ENCODE results near the gene ZAP70. TPM values are rescaled to one million over a fixed set of nuclear protein-coding genes. Genes with fewer than 3 reads are reported as not detected.

ZAP70 gene
- total and polyA plus RNA-seq, 4 donors, result 0.40 to 2.1 (median 1.9) TPM

GRCh38 chr2:97715951-97716694 lies 2.7 kb downstream of the ZAP70 start:
- no peak overlapping the region for H3K27ac ChIP-seq (ENCODE audit: low read depth, low read length)
- peaks cover 13% of the 10 kb centered on the region for H3K4me1 ChIP-seq (ENCODE audit: control insufficient read depth, insufficient read depth, low read length)
- no peaks in the 10 kb centered on the region for H3K9me3 ChIP-seq (ENCODE audit: control insufficient read depth, insufficient read depth, low read length)
- H3K4me3 ChIP-seq (ENCODE audit: low read depth, low read length), result no peak overlapping the region
- H3K27me3 ChIP-seq (ENCODE audit: control insufficient read depth, insufficient read depth, low read length), result no peaks in the 10 kb centered on the region
- no peak for DNase-seq (ENCODE audit: low read depth in 4 of 6, low spot score in 6 of 6)
- WGBS (ENCODE audit: insufficient coverage), result 78% methylated on average over 6 of the region's 9 CpGs
- no peaks in the 10 kb centered on the region for H3K36me3 ChIP-seq (ENCODE audit: control insufficient read depth, insufficient read depth, low read length)

DNA sequence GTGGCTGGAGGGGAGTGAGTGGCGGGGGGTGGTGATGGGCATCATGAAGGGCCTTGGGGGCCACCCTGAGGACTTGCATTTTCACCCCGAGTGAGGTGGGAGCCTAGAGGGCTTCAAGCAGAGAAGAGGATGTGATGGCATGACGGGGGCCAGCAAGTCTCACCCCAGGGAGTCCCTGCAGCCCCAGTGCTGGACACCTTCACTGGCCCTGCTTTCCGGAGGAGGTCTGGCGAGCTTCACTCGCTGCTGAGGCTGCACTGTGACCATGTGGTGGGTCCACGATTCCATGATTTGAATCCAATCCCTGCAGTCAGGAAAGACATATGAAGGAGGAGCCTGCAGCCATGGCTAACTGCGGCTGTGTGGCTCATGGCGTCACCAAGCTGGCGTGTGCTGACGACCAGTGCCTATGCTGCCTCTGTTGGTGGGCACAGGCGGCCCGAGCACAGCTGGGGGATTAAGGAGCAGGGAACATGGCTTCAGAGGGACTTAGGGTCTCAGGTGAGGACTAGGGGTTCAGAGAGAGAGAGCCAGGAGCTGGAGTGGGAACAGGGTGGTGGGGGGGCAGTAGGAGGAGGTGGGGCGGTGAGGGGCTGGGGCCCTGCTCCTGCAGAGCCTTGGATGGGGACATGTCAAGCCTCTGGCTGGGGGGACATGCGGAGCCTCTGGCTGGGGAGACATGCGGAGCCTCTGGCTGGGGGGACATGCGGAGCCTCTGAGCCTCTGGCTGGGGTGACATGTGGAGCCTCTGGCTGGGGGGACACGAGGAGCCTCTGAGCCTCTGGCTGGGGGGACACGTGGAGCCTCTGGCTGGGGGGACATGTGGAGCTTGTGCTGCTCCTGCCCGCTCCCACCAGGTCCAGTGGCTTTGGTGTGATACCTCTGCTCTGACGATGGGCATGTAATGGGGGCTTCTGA lies 3.6 kb downstream of the ZAP70 start:
- Histone ChIP-seq H3K36me3 (ENCODE audit: control insufficient read depth, insufficient read depth, low read length) (no peaks in the 10 kb centered on the region), H3K4me3 (ENCODE audit: low read depth, low read length) (no peak overlapping the region), H3K27me3 (ENCODE audit: control insufficient read depth, insufficient read depth, low read length) (no peaks in the 10 kb centered on the region), H3K9me3 (ENCODE audit: control insufficient read depth, insufficient read depth, low read length) (no peaks in the 10 kb centered on the region), H3K4me1 (ENCODE audit: control insufficient read depth, insufficient read depth, low read length) (peaks cover 13% of the 10 kb centered on the region), H3K27ac (ENCODE audit: low read depth, low read length) (no peak overlapping the region)
- no peak for DNase-seq (ENCODE audit: low read depth in 4 of 6, low spot score in 6 of 6)
- 87% methylated on average over 21 of the region's 21 CpGs for WGBS (ENCODE audit: insufficient coverage)

GRCh38 chr2:97717613-97717995 lies 4.2 kb downstream of the ZAP70 start:
- no peak overlapping the region for H3K27ac ChIP-seq (ENCODE audit: low read depth, low read length)
- no peaks in the 10 kb centered on the region for H3K27me3 ChIP-seq (ENCODE audit: control insufficient read depth, insufficient read depth, low read length)
- DNase-seq (ENCODE audit: low read depth in 4 of 6, low spot score in 6 of 6), result no peak
- 69% methylated on average over 3 of the region's 3 CpGs for WGBS (ENCODE audit: insufficient coverage)
- no peaks in the 10 kb centered on the region for H3K36me3 ChIP-seq (ENCODE audit: control insufficient read depth, insufficient read depth, low read length)
- no peaks in the 10 kb centered on the region for H3K9me3 ChIP-seq (ENCODE audit: control insufficient read depth, insufficient read depth, low read length)
- peaks cover 11% of the 10 kb centered on the region for H3K4me1 ChIP-seq (ENCODE audit: control insufficient read depth, insufficient read depth, low read length)
- no peak overlapping the region for H3K4me3 ChIP-seq (ENCODE audit: low read depth, low read length)

DNA sequence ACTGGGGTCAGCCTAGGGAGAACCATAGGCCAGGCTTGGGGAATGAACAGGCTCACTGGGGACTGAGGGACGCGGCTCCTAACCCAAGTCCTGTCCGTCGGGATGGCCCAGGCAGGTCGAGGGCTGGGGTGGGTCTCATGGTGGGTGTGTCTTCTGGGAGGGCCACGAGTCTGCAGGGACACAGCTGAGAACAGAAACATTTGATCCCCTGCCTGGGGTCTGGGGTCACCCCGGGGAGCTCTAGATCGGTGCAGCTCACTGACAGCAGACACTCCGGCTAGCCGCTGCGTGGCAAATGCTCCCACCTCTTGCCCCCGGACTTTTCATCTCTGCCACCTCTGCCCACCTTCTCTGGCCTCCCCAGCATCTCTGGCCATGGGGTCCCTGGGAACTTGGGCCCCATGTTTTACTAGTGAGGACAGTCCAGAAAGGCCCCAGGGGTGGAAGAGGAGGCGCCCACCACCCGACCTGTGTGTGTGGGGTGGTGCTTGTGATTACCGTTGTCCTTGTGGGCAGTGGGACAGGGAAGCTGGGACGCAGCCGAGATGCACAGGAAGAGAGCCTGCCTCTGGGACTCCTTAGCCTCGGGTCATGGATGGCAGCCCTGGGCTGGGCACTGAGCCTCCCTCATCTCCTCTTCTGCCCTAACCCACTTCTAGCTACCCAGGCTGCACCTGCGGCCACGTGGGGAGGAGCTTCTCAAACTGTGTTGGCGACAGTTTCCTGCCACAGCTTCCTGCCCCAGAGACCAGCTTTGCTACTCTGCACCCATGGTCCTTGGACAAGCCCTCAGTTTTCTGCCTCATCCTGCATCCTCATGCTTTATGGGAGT lies 4.9 kb downstream of the ZAP70 start:
- H3K4me1 ChIP-seq (ENCODE audit: control insufficient read depth, insufficient read depth, low read length), result peaks cover 4% of the 10 kb centered on the region
- DNase-seq (ENCODE audit: low read depth in 4 of 6, low spot score in 6 of 6), result no peak
- H3K36me3 ChIP-seq (ENCODE audit: control insufficient read depth, insufficient read depth, low read length), result no peaks in the 10 kb centered on the region
- peaks cover 1% of the 10 kb centered on the region for H3K27me3 ChIP-seq (ENCODE audit: control insufficient read depth, insufficient read depth, low read length)
- no peaks in the 10 kb centered on the region for H3K9me3 ChIP-seq (ENCODE audit: control insufficient read depth, insufficient read depth, low read length)
- no peak overlapping the region for H3K27ac ChIP-seq (ENCODE audit: low read depth, low read length)
- WGBS (ENCODE audit: insufficient coverage), result 83% methylated on average over 21 of the region's 21 CpGs
- no peak overlapping the region for H3K4me3 ChIP-seq (ENCODE audit: low read depth, low read length)

DNA sequence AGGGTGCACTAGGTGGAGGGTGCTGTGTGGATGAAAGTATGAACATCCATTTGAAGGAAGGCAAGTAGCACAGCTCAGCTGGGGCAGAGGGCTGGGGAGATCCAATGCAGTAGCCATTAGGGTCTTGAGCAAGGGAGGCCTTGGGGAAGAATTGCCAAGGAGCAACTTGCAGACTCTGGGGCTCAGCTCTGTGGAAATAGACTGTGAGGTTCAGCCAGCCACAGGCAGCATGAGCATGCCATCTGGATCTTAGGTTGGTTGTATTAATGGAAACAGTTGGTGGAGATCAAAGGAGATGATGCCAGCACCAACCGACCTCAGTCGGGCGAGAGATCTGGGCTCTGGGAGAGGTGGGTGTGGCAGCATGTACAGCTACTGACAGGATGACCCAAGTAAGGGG lies 5.6 kb downstream of the ZAP70 start:
- H3K9me3 ChIP-seq (ENCODE audit: control insufficient read depth, insufficient read depth, low read length), result no peaks in the 10 kb centered on the region
- no peak for DNase-seq (ENCODE audit: low read depth in 4 of 6, low spot score in 6 of 6)

DNA sequence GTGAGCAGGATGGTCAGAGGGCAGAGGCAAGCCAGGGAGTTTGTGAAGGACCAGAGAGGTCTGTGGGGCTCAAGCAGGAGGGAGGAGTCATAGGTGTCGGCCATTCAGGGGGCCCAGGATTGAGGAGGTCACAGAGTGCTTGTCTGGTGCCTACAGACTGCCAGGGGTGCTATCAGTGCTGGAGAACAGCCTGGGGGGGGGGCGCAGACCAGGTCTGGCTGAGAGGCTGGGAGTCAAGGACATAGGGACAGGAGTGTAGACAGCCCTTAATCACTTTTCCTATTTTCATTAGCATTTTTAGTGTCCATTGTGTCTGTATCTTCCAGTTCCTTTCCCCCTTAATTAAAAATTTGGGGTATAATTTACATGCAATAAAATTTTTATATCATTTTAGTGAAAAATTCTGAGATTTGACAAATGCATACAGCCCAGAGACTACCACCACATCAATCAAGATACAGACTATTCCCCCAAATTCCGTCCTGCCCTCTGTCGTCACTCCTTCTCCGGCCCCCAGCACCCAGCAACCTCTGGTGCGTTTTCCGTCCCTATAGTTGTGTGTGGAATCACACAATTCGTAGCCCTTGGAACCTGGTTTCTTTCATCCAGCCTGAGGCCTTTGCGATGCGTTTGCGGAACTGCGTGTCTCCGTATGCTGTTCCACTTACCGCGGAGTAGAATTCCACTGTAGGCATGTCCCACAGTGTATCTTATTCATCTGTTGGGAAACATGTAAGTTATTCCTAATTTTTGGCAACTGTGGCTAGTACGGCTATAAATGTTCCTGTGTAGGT lies 6.2 kb downstream of the ZAP70 start:
- H3K27ac ChIP-seq (ENCODE audit: low read depth, low read length), result no peak overlapping the region
- no peak for DNase-seq (ENCODE audit: low read depth in 4 of 6, low spot score in 6 of 6)
- H3K9me3 ChIP-seq (ENCODE audit: control insufficient read depth, insufficient read depth, low read length), result no peaks in the 10 kb centered on the region
- peaks cover 14% of the 10 kb centered on the region for H3K27me3 ChIP-seq (ENCODE audit: control insufficient read depth, insufficient read depth, low read length)
- WGBS (ENCODE audit: insufficient coverage), result 91% methylated on average over 11 of the region's 16 CpGs
- H3K4me1 ChIP-seq (ENCODE audit: control insufficient read depth, insufficient read depth, low read length), result peaks cover 6% of the 10 kb centered on the region
- no peak overlapping the region for H3K4me3 ChIP-seq (ENCODE audit: low read depth, low read length)
- no peaks in the 10 kb centered on the region for H3K36me3 ChIP-seq (ENCODE audit: control insufficient read depth, insufficient read depth, low read length)

More for the DNA sequence above, 5.6 kb downstream of the ZAP70 start:
- Histone ChIP-seq H3K36me3 (ENCODE audit: control insufficient read depth, insufficient read depth, low read length) (no peaks in the 10 kb centered on the region), H3K27me3 (ENCODE audit: control insufficient read depth, insufficient read depth, low read length) (peaks cover 7% of the 10 kb centered on the region), H3K27ac (ENCODE audit: low read depth, low read length) (no peak overlapping the region), H3K4me3 (ENCODE audit: low read depth, low read length) (no peak overlapping the region), H3K4me1 (ENCODE audit: control insufficient read depth, insufficient read depth, low read length) (peaks cover under 1% of the 10 kb centered on the region)
- WGBS (ENCODE audit: insufficient coverage), result 87% methylated on average over 3 of the region's 3 CpGs

- 67% methylated on average over 1 of the region's 2 CpGs for WGBS (ENCODE audit: insufficient coverage)
- no peaks in the 10 kb centered on the region for H3K36me3 ChIP-seq (ENCODE audit: control insufficient read depth, insufficient read depth, low read length)
- H3K27me3 ChIP-seq (ENCODE audit: control insufficient read depth, insufficient read depth, low read length), result peaks cover 17% of the 10 kb centered on the region
- peaks cover 6% of the 10 kb centered on the region for H3K4me1 ChIP-seq (ENCODE audit: control insufficient read depth, insufficient read depth, low read length)
- no peak overlapping the region for H3K27ac ChIP-seq (ENCODE audit: low read depth, low read length)
- no peak for DNase-seq (ENCODE audit: low read depth in 4 of 6, low spot score in 6 of 6)
- no peak overlapping the region for H3K4me3 ChIP-seq (ENCODE audit: low read depth, low read length)
- H3K9me3 ChIP-seq (ENCODE audit: control insufficient read depth, insufficient read depth, low read length), result no peaks in the 10 kb centered on the region
These were observed 7.4 kb downstream of the ZAP70 start for GRCh38 chr2:97720746-97721145.

DNA sequence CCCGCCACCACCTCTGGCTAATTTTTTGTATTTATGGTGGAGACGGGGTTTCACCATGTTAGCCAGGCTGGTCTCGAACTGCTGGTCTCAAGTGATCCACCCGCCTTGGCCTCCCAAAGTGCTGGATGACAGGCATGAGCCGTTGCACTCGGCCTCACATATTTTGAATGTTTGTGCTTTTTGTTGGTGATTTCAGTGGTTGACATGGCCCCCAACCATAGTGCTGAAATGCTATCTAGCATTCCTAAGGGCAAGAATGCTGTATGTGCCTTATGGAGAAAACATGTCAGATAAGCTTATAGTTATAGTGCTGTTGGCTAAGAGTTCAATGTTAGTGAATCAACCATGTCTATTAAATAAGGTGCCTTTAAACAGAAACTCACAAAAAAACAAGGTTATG lies 8.9 kb downstream of the ZAP70 start:
- H3K4me3 ChIP-seq (ENCODE audit: low read depth, low read length), result no peak overlapping the region
- WGBS (ENCODE audit: insufficient coverage), result 98% methylated on average over 6 of the region's 6 CpGs
- DNase-seq (ENCODE audit: low read depth in 4 of 6, low spot score in 6 of 6), result no peak
- no peak overlapping the region for H3K27ac ChIP-seq (ENCODE audit: low read depth, low read length)
- peaks cover 6% of the 10 kb centered on the region for H3K4me1 ChIP-seq (ENCODE audit: control insufficient read depth, insufficient read depth, low read length)
- no peaks in the 10 kb centered on the region for H3K36me3 ChIP-seq (ENCODE audit: control insufficient read depth, insufficient read depth, low read length)
- no peaks in the 10 kb centered on the region for H3K9me3 ChIP-seq (ENCODE audit: control insufficient read depth, insufficient read depth, low read length)
- H3K27me3 ChIP-seq (ENCODE audit: control insufficient read depth, insufficient read depth, low read length), result peaks cover 17% of the 10 kb centered on the region
